H54 (cell line): ENCODE results near the gene C5AR2.
A peak's percentile ranks its signal among the peaks of the same experiment; 100 is the strongest.
"Not testable (repeated sequence)": the region's sequence is repeated elsewhere in the genome, so short reads cannot be mapped to it uniquely, and the experiment has no call there.

ENCODE experiments used
- DNase-seq: peaks from one replicate; pipeline ENCODE4 v3.0.0; 2011; ENCODE audit warnings: low spot score, mixed read lengths; ENCODE audit not compliant: insufficient read length
- FAIRE-seq: peaks from 3 replicates; lab custom pipeline; 2011; peaks lifted over from hg19 to GRCh38; lab: Jason Lieb, UNC
- POLR2A ChIP-seq: IDR thresholded peaks from 2 replicates; pipeline ENCODE4 v1.6.1; 2011; ENCODE audit warnings: low read depth, mild to moderate bottlenecking, low read length

The C5AR2 gene

GRCh38 chr19:47315125-47315821 is 16.7 kb upstream of the C5AR2 start:
- no peak for TF ChIP-seq POLR2A
- peak; percentile 94 for FAIRE-seq
- peak; percentile 79 for DNase-seq

GRCh38 chr19:47316513-47316912 is 15.5 kb upstream of the C5AR2 start:
- DNase-seq: no peak
- no peak for TF ChIP-seq POLR2A
- no peak for FAIRE-seq

- DNase-seq (no peak), FAIRE-seq (no peak)
- TF ChIP-seq POLR2A: no peak
These were observed 11.8 kb upstream of the C5AR2 start for GRCh38 chr19:47319923-47320871.

GRCh38 chr19:47321630-47322029 is 10.3 kb upstream of the C5AR2 start:
- no peak for TF ChIP-seq POLR2A
- no peak for FAIRE-seq
- no peak for DNase-seq

GRCh38 chr19:47322058-47322457 is 9.9 kb upstream of the C5AR2 start:
- DNase-seq (no peak), FAIRE-seq (no peak)
- TF ChIP-seq POLR2A: no peak

- DNase-seq (no peak), FAIRE-seq (no peak)
- TF ChIP-seq POLR2A: no peak
These were observed 8.6 kb upstream of the C5AR2 start for GRCh38 chr19:47323409-47323808.

GRCh38 chr19:47323872-47324271 is 8.1 kb upstream of the C5AR2 start:
- FAIRE-seq (no peak), DNase-seq (no peak)
- no peak for TF ChIP-seq POLR2A

- FAIRE-seq (no peak), DNase-seq (no peak)
- no peak for TF ChIP-seq POLR2A
These were observed 7.5 kb upstream of the C5AR2 start for GRCh38 chr19:47324502-47324901.

GRCh38 chr19:47330466-47330869 is 1.5 kb upstream of the C5AR2 start:
- no peak for TF ChIP-seq POLR2A
- DNase-seq (no peak), FAIRE-seq (no peak)

- no peak for DNase-seq
- no peak for FAIRE-seq
- TF ChIP-seq POLR2A: no peak
These were observed 485 bp upstream of the C5AR2 start for GRCh38 chr19:47331490-47331889.

- not testable (repeated sequence) for FAIRE-seq, DNase-seq
These were observed 5.1 kb downstream of the C5AR2 start for GRCh38 chr19:47336765-47337718.

GRCh38 chr19:47339196-47339880 is 7.4 kb downstream of the C5AR2 start:
- DNase-seq (no peak), FAIRE-seq (no peak)
- TF ChIP-seq POLR2A: no peak

- no peak for TF ChIP-seq POLR2A
- no peak for FAIRE-seq
These were observed 8.7 kb downstream of the C5AR2 start for GRCh38 chr19:47340477-47341208.

More at GRCh38 chr19:47340477-47341208, 8.7 kb downstream of the C5AR2 start:
- no peak for DNase-seq
